ENCODE measurements around the gene CTDSPL.

CTDSPL gene

DNA sequence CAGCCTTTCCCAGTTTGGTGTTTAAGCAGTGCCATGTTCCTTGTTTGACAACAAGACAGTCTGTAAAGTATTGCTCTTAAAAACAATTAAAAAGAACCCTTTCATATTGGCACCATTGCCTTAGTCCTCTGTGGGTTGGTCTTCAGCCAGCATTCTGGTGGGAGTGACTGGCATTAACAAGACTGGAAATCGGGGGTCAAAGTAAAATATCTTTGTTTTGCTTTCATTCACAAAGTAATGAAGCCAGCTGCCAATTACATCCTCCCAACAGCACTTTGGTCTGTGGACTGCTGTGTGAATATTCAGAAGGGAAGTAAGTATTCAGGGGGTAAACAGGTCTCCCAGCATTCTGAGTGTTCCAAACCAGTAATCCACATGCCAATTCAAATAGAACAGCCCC lies 120.7 kb downstream of the CTDSPL start:
- TF ChIP-seq, protein P1, sequence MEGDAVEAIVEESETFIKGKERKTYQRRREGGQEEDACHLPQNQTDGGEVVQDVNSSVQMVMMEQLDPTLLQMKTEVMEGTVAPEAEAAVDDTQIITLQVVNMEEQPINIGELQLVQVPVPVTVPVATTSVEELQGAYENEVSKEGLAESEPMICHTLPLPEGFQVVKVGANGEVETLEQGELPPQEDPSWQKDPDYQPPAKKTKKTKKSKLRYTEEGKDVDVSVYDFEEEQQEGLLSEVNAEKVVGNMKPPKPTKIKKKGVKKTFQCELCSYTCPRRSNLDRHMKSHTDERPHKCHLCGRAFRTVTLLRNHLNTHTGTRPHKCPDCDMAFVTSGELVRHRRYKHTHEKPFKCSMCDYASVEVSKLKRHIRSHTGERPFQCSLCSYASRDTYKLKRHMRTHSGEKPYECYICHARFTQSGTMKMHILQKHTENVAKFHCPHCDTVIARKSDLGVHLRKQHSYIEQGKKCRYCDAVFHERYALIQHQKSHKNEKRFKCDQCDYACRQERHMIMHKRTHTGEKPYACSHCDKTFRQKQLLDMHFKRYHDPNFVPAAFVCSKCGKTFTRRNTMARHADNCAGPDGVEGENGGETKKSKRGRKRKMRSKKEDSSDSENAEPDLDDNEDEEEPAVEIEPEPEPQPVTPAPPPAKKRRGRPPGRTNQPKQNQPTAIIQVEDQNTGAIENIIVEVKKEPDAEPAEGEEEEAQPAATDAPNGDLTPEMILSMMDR (IDR thresholded peaks at IDR 0.05; ENCODE audit: insufficient read depth, low read depth, low read length, missing control alignments): no peak
- H3K4me3 ChIP-seq (ENCODE audit: low read length): no peak overlapping the region
- no peak for DNase-seq (ENCODE audit: low read depth)

DNA sequence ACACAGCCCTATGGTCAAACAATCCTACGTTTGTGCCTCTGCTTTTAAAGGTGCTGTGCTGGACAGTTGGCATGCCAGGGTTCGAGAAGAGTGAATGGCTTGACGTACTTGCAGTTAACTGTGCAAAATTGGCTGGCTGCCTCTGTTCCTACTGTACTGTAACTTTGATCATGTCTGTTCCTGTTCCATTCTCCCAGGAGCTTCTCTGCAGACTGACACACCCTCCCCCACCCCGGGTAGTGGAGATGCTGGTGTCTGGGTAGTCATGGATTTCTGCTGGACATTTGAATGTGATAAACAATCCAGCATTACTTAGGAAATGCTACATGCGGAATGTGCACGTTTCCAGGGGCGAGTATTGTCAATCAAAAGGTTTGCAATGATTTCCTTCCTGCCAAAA lies 122.4 kb downstream of the CTDSPL start:
- H3K4me3 ChIP-seq (ENCODE audit: low read length): no peak overlapping the region
- TF ChIP-seq, protein P1 (IDR thresholded peaks at IDR 0.05; ENCODE audit: insufficient read depth, low read depth, low read length, missing control alignments): no peak
- DNase-seq (ENCODE audit: low read depth): peak; percentile 78

DNA sequence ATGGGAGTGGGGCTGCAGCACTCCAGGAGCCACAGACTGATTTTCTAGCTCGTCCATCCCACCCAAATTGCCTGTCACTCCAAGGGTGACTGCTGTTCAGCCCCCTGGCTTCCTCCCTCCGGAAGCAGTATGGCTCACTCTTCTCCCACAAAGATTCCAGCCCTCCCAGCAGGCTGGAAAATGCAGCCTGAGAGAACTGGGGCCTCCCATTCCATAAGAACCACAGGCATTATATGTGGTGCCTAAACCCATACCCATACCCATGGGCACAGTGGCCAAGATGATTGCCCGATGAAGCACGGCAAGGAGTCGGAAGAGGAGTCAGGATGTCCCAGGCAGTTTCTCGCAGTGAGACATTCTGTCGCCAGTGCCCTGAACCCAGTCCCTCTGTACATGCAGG lies 122.9 kb downstream of the CTDSPL start:
- DNase-seq (ENCODE audit: low read depth): no peak
- no peak overlapping the region for H3K4me3 ChIP-seq (ENCODE audit: low read length)
- TF ChIP-seq, protein P1 (IDR thresholded peaks at IDR 0.05; ENCODE audit: insufficient read depth, low read depth, low read length, missing control alignments): no peak

DNA sequence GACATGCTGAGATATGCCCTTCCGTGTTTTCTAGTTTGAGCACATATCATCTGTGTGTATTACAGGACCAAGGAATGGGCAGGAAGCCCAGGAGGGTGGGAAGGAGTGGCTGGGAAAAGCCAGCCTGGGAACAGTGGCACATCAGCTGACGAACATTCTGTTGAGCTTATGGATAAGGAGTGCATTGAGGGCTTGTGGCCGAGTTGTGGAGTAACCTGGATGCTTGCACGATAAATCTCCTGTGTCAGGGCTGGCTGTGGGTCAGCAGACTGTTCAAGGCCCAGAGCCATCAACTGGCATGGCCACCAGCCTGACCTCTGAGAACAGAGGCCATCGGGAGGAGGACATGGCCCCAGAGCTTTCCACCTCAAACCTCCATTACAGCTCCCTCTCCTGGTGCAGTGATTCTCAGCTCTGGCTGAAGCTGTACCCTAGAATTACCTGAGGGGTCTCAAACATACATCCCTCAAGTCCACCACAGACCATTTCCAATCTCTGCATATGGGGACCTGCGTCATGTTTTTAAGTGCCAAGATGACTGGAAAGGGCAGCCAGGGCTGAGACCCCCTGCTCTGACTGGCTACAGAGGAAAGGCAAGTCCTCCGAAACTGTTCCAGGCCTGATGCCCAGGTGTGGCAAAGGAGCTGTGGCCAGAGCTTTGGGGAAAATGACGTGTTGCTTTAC lies 124.1 kb downstream of the CTDSPL start:
- peak; percentile 35 for DNase-seq (ENCODE audit: low read depth)
- TF ChIP-seq, protein P1 (IDR thresholded peaks at IDR 0.05; ENCODE audit: insufficient read depth, low read depth, low read length, missing control alignments): peak; percentile 2
- H3K4me3 ChIP-seq (ENCODE audit: low read length): no peak overlapping the region

DNA sequence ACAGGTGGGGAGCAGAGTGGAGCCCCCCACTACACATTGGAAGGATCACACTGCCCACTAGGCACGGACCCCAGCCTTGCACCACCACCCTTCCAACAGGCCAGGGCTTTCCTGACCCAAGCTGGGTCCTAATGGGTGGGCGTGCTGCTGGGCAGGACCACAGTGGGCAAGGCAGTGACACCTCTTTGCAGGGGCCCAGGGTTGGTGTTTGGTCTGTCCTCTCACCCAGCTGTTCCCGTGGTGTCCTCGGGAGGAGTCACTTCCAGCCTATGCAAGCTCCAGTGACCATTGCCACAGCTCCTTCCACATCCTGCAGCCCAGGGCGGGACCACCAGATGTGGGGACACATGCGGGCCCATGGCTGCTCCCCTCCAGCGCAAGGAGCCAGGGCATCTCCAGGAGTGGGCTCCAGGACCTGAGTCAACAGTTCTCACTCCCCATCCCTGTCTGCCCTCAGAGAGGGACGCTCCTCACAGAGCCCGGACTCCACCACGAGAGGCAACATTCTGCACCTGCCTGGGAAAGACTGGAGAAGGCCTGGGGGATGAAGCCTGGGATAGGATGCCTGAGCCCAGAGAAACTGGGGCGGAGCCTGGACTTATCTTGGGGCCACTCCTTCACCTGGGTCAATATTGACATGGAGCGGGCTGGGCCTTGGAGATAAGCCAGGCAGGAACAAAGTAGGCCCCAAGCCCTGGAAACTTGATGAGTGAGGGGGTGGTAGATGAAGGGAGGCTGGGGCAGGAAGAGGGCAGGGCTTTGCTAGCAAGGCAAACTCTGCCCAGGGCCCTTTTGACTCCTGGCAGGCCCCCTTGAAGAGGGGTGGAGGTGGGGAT lies 125.0 kb downstream of the CTDSPL start:
- TF ChIP-seq, protein P1 (IDR thresholded peaks at IDR 0.05; ENCODE audit: insufficient read depth, low read depth, low read length, missing control alignments): no peak
- no peak overlapping the region for H3K4me3 ChIP-seq (ENCODE audit: low read length)
- DNase-seq (ENCODE audit: low read depth): peak; percentile 72

DNA sequence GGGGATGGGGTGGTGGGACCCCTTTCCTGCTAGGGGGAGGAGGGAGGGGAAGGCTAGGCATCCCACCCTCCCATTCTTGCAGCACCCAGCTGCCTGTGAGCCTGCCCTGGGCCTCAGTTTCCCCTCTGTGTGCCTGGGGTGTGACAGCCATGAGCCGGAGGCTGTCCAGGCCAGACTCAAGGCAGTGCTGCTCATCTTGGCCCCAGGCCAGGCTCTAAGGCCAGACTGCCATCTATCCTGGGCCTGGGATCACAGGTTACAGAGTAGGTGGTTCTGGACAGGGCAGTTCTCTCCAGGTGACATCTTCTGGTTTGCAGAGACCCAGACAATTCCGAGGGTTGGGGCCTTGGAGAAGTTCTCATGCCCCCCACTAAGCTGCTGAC lies 125.6 kb downstream of the CTDSPL start:
- DNase-seq (ENCODE audit: low read depth): no peak
- TF ChIP-seq, protein P1 (IDR thresholded peaks at IDR 0.05; ENCODE audit: insufficient read depth, low read depth, low read length, missing control alignments): no peak
- H3K4me3 ChIP-seq (ENCODE audit: low read length): no peak overlapping the region
